Epithelial cell of esophagus (primary cell): Measurements from ENCODE around the gene PNLIP.
A peak's percentile ranks its signal among the peaks of the same experiment; 100 is the strongest.

ENCODE experiments used
- DNase-seq: peaks from one replicate; pipeline ENCODE4 v3.0.0; 2010; ENCODE audit warnings: low read depth
- H3K4me3 ChIP-seq: 2 replicates; pipeline ENCODE4 v1.5.1; 2011; ENCODE audit warnings: mild to moderate bottlenecking, low read length, control low read depth
- CTCF ChIP-seq: IDR thresholded peaks from 2 replicates; pipeline ENCODE4 v1.5.1; 2011; ENCODE audit warnings: low read depth, mild to moderate bottlenecking, low read length, control low read depth, inconsistent platforms; ENCODE audit not compliant: insufficient read depth; ENCODE audit errors: missing control alignments

PNLIP gene

DNA sequence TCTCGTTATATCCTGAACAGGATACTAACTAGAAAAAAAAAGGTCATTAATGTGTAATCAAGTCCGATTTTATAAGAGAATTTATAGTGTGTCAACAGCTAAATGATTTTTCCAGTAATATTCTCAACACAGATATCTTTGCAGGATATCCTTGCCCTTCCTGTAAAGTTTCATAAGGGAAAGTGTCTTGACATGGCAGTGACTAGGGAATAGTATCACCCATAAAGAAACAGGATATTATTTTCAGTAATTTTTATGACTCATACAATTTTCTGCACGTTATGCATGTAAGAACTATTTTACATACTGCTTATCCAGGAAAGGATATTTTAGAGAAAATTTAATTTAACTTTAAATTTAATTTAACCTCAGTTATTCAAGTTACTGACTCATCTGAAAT, 19.5 kb upstream of the PNLIP start:
- TF ChIP-seq CTCF, result no peak
- no peak overlapping the region for H3K4me3 ChIP-seq
- DNase-seq, result peak; percentile 60

- no peak for TF ChIP-seq CTCF
- no peak overlapping the region for H3K4me3 ChIP-seq
- peak; percentile 66 for DNase-seq
Measured at GRCh38 chr10:116536810-116537209, 8.9 kb upstream of the PNLIP start.

GRCh38 chr10:116538456-116538855, 7.3 kb upstream of the PNLIP start:
- no peak overlapping the region for H3K4me3 ChIP-seq
- peak; percentile 75 for DNase-seq
- TF ChIP-seq CTCF, result no peak

DNA sequence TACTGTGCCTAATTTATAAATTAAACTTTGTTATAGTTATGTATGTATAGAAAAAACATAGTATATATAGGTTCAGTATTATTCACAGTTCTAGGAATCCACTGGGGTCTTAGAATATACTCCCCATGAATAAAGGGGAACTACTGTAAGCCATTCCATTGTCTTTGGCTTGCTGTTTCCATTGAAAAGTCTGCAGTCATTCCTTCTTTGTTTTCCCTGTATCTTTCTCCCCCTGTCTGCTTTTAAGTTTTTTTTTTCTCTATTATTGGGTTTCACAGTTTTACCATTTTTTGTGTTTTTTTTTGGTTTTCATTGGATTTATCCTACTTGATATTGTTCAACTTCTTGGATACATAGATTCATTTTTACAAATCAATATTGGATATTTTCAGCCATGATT, 6.7 kb upstream of the PNLIP start:
- H3K4me3 ChIP-seq, result no peak overlapping the region
- TF ChIP-seq CTCF, result no peak
- no peak for DNase-seq

DNA sequence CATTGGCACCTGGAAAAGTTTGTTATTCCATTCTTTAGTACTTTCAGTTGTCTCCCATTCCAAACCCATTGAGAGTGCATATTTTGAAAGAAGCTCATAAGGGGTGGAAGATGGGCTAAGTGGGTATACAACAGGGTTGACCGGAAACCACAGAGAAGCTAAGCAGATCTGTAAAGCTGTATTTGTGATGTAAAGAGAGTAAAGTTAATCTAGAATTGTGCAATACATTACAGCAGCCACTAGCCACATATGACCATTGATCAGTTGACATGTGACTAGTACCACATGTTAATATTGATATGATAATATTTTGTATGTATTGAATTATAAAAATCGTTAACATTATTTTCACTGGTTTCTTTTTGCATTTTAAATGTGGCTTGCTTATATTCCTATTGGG, 4.9 kb upstream of the PNLIP start:
- no peak overlapping the region for H3K4me3 ChIP-seq
- no peak for TF ChIP-seq CTCF
- no peak for DNase-seq

DNA sequence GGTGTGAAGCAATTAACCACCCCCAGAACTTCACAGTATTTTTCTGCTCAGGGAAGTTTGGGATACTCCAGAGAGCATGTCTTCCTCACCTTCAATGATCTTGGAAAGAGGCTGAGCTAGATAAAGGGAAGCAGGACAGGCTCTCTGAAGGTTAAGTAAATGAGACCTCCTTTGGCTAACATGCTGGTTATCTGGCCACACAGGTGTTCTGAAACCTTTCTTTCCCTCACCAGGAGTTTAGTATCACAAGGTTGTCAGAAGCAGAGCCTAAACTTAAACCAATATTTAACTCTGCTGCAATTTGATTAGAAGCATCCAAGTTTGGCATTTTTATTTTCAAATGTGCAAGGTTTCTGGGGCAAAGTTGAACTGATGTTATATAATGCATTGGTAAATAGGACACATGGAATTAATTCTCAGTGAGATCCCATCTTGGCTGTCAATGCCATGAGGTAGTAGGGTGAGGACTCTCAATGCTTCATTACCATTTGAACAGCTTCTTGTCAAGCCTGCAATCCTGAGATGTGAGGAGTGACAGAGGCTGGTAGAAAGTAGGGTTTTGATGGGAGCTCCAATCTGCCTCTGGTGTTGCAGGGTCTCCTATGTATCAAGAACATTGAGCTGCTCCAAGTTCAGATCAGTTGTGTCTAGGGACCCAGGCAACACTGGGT, 3.6 kb upstream of the PNLIP start:
- no peak for DNase-seq
- TF ChIP-seq CTCF, result no peak
- H3K4me3 ChIP-seq, result no peak overlapping the region

DNA sequence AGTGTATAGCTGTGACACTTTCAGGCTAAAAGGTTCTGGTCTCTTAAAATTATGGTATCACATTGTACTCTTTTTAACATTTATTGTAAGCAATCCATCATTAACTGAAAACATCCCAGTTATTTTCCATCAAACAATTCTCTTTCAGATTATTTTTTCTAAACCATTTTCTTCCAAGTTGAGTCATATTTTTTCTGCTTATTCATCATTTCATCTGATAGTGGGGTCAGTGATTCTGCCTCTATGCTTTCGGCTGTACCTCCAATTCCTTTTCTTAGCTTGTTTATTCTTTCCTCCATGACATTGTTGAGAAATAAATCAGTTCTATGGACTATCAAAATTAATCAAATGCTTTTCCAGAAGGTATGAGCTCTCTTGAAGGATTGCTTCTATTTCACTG, 609 bp upstream of the PNLIP start:
- no peak overlapping the region for H3K4me3 ChIP-seq
- DNase-seq, result no peak
- no peak for TF ChIP-seq CTCF
